Measurements from ENCODE around the gene CCP110.
"Not testable (repeated sequence)": the region's sequence is repeated elsewhere in the genome, so short reads cannot be mapped to it uniquely, and the experiment has no call there.

CCP110 gene

DNA sequence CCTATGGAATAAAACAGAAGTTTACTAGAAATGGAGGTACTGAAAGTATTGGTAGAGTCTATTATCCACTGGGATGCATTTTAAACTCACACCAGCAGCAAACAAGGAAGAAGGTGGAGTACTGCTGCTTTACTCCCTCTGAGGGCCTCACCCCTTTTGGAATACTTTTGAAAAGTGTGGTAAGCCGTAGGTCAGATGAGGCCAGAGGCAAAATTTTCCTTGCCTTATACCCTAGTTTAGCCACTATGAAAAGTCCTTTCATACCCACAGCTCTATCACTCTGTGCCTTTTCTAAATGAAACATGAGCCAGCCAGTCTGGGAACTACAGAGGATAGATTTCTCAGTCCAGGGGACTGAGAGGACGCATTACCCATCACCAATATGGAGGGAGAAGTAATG is 15.9 kb upstream of the CCP110 start:
- no peak for DNase-seq (ENCODE audit: low read depth)

DNA sequence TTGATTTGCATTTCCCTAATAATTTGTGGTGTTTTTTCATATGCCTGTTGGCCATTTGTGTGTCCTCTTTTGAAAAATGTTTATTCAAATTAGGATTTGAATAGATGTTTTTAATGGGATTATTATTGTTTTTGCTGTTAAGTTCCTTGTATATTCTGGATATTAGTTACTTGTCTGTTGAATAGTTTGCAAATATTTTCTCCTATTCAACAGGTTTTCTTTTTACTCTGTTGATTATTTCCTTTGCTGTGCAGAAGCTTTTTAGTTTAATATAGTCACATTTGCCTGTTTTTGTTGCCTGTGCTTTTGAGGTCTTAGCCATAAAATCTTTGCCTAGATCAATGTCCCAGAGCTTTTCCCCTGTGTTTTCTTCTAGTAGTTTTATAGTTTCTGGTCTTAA is 11.4 kb upstream of the CCP110 start:
- DNase-seq (ENCODE audit: low read depth) = no peak

DNA sequence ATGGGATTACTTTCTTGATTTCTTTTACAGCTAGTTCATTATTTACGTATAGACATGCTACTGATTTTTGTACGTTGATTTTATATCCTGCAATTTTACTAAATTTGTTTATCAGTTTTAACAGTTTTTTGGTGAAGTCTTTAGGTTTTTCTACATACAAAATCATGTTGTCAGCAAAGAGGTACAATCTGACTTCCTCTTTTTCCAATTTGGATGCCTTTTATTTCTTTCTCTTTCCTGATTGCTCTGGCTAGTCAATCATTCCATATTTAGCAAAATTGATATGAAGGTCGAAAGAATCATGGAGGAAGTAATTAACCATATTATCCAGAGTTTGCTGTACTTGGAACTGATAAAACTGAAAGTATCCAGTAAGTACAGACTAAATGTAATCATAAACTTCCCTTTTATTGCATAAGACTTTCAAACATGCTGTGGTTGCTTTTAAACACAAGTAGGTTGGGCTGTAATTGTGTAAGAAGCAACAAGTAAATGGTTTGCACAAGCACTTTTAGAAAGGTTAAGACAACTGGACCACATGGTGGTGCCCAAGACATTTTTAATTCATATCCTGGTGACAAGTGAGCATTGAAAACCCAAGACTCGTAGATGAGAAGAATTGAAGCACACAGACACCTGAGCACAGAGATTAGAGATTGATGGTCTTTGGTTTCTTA is 10.2 kb upstream of the CCP110 start:
- DNase-seq (ENCODE audit: low read depth) = no peak

DNA sequence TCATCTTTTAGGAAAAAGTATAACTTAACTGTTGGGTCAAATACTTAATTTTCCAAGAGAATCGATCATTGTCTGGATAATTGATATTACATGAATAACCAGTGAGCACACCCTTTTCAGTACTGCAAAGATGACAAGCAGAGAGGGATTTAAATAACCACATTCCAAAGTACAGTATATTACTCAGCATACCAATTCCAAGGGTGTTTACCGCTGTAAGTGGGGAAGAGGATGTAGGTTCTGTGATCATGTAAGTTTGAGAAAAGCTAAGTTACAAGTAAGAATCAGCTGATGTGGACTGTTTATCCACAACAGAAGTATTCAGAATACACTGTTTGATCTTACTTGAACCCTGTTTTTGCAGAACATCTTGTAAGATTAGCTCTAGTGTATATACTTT is 8.0 kb upstream of the CCP110 start:
- no peak for DNase-seq (ENCODE audit: low read depth)

DNA sequence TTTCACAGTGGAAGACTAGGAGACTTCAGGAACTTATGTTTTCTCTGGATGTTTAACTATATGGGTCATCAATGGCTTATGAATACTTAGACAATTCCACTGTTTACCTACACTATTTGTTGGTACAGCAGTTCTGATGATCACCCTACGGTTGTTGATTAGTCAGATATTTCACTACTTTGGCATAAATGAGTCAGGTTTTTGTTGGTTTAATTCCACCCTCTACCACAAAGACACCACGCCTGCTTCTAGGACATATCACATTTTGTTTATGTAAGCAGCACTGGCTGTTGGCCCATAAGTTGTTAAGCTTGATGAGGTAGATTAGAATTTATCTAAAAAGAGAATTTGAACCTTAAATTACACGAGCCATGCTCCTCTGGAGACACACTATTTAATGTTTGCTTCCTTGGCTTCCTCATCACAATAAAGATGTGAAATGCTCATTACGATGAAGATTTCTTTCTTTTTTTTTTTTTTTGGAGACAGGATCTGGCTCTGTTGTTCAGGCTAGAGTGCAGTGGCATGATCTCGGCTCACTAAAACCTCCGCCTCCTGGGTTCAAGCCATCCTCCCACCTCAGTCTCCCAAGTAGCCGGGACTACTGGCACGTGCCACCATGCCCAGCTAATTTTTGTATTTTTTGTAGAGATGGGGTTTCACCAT is 6.2 kb upstream of the CCP110 start:
- no peak for DNase-seq (ENCODE audit: low read depth)

DNA sequence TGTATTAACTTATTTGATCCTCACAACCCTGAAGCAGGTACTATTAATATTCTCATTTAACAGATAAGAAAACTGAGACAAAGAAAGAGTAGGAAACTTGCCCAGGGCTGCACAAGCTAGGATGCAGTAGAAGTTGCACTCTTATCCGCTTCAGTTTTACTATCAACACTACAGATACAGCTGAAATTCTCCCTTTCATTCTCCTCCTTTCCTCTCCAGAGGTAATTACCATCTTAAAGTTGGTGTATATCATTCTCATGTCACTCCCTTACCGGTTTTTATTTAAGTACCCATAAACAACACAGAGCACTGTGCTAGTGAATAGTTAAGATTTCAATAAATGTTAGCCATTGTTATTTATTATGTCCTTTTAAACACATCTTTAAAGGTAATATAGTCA is 5.4 kb upstream of the CCP110 start:
- no peak for DNase-seq (ENCODE audit: low read depth)

DNA sequence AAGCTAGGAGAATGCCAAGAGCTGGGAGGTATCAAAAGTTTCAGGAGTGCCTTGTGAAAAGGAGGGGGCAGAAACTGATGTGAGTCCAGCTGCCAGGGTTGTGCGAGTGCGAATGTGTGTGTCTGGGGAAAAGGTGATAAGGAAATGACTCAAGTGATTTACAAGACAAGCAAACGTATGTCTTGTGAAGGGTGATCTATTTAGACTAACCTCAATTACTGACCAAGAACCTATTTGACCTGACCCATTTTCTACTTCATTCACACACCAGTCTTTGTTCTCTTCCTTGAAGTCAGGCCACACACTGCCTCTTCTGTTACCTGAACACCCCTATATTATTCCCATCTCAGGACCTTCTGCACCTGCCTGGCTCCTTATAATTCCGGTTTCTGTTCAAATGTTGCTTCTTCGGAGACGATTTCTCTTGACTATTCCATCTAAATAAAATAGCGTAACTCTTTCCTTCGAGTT is 2.8 kb upstream of the CCP110 start:
- DNase-seq (ENCODE audit: low read depth) = no peak

DNA sequence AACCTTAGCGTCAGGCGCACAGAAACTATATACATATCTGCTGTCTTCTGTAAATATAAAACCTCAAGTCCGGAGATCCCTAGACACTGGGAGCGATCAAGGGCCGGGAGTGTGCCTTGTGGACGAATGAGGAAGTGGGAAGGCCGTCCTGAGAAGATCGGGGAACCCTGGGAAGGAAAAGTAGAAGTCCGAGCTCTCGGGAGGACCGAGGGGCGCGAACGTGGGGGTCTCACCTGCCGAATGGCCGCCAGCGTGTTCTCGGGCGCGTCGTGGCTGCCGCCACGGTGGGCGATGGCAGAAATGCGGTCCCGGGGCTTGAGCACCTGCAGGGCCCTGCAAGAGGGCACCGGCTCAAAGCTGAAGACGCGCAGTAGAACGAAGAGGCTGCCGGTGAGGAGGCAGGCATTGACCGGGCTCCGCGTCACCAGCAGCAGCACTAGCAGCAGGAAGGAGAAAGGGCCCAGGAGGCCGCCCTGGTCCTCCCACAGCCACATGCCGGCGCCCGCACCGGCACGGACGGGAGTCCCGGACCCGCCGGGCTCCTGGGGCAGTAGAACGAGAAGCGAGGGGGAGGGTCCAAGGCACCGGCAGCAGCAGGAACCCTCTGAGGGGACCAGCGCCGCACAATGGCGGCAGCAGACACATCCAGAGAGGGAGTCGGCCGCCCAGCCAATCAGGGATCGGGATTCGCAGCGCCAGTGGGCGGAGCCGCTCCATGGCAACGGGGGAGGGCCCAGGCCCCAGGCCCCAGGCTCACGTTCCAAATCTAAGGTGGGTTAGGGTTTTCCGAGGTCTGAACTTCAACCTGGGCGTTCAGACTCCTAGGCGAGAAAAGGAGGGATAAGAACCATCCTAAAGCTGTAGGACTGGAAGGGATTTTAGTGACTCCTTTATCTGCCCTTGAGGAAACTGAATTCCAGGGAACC is 2.0 kb upstream of the CCP110 start, which contains the start of gene GDE1:
GDE1 (minus strand) TSS at position 628 of the 926 bp plus-strand sequence; CDS start at position 494, 134 bp downstream.
- DNase-seq (ENCODE audit: low read depth) = peak; percentile 75

DNA sequence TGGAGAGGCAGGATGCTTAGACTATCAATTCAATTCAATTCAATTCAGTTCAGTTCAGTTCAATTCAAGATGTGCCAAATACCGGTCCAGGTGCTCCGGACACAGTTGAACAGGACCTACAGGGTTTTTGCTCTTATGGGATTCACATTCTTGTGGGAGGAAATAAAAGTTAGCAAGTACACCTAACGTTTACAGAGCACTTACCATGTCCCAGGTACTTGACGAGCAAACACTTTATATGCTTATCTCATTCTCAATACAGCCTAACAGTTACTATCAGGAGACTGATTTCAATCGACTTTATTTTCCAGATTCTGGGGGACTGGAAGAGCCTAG is 1.4 kb upstream of the CCP110 start:
- no peak for DNase-seq (ENCODE audit: low read depth)

DNA sequence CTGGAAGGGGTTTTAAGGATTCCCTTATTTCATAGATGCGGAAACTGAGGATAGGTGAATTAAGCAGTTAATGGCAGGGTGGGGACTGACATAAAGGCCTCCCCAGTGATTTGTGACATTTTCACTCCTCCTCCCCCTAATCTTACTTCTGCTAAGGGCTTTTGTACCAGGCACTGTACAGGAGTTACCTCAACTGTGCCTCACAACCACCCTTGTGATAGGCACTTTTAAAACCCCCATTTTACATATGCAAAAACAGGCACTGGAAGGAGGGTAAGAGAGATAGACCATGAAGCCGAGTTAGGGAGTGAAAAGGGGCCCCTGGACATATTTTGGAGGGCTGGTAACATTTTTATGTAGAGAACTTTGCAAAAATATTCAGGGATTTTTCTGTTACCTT is 982 bp upstream of the CCP110 start:
- no peak for DNase-seq (ENCODE audit: low read depth)

DNA sequence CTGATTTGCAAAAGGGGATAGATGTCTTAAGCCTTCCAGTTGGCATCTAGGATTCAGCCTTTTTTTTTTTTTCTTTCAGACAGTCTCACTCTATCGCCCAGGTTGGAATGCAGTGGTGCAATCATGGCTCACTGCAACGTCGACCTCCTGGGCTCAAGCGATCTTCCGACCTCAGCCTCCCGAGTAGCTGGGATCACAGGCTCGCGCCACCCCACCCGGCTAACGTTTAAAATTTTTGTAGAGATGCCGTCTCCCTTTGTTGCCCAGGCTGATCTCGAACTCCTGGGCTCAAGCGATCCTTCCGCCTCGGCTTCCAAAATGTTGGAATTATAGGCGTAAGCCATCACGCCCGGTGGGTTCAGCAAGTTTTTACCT is 571 bp upstream of the CCP110 start:
- DNase-seq (ENCODE audit: low read depth) = no peak

DNA sequence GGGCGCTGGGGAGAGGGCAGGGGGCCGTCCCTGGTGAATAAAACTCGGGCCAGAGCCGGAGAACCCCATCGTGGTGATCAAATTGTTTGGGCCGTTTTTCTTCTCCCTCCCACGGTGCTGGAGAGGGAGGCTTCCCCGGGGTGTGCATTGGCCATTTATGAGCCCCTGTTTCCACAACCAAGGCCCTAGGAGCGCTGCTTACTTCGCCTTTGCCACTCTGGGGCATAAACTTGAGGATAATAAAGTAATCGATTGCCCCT is 544 bp downstream of the CCP110 start:
- no peak for DNase-seq (ENCODE audit: low read depth)

DNA sequence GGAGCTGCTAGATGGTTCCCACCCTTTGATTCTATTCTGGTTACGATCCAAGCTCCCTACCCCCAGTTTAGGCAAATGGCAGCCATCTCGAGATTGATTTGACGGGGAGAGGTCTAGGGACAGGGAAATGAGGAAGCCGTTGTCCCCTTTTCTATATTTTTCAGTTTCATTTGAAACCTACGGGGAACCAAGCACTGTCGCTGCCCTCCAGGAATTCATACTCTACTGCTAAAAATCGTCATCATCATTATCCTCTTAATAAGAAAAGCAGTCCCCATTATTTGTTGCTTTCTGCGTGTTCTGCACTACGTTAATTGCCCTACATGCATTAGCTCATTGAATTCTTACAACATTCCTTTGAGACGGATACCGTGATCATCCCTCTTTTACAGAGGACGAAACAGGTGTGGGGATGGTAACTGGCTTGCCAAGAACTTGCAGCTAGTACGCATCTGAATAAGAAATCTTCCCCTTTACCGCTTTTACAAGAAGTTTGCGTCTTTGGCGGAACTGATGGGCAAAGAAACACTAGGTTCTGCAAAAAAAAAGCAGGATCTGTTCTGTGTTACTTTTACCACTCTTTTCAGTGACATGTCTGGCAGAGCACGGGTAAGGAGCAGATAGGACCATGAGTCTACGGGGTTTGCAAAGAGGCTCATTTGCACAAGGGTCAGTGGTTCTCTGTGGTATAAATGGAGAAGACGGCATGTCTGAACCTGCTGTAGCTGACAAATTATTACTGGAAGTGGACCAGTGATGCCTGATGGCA is 1.1 kb downstream of the CCP110 start:
- no peak for DNase-seq (ENCODE audit: low read depth)

DNA sequence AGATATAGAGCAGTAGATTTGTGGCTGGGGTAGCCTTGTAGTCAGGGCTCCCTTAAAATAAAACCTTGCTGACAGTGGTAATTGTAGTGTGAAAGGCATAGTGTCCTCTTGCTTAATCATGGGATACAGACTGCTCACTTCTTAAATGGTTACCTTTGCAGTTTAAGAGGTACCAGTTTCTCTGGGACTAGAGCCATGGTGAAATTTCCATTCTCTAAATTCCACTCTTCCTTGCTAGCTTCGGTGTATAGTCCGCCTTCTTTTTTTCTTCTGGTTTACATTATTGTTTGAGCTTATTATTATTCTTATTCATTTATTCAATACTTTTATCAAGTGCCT is 1.6 kb downstream of the CCP110 start:
- DNase-seq (ENCODE audit: low read depth) = no peak

DNA sequence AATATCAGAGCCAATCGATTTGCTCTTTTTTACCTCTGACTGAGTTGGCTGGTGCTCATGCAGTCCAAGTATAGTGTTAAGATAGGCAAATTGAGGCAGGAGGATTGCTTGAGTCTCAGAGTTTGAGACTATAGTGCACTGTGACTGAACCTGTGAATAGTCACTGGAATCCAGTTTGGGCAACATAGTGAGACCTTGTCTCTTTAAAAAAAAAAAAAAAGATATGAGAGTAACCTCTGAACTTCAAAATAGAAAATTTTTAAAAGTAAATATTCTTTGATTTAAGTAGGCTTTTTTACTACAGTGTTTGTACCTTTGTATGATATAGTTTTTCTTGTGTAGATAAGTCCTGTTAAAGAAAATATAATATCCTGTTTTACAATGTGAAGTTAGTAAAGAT is 3.4 kb downstream of the CCP110 start:
- no peak for DNase-seq (ENCODE audit: low read depth)

DNA sequence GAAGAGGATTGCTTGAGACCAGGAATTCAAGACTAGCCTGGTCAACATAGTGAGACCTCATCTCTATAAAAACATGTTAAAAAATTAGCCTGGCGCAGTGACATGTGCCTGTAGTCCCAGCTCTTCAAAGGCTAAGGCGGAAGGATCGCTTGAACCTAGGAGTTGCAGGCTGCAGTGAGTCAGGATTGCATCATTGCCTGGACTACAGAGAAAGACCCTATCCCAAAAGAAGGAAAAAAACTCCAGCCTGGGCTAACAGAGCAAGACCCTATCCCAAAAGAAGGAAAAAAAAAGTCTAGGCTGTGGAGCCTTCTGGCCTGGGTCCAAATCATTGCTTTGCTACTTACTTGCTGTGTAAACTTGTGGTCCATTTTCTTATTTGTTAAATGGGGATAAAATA is 4.9 kb downstream of the CCP110 start:
- no peak for DNase-seq (ENCODE audit: low read depth)

DNA sequence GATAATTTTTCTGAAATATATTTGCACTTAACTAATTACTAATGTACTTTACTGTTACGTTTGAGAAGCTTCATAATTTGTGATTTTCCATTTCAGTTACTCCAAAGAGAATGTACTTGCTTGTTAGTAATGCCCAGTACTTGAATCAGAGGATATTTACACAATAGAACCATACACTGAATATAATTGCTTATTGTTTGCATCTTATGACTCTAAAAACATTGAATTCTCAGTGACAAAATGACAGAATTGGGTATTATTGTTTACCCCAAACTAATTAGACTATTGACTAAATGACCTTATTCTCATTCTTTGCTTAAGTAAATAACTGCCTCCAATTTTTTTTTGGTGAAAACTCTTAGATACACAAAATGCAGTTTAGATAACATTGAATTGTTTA is 8.9 kb downstream of the CCP110 start:
- no peak for DNase-seq (ENCODE audit: low read depth)

DNA sequence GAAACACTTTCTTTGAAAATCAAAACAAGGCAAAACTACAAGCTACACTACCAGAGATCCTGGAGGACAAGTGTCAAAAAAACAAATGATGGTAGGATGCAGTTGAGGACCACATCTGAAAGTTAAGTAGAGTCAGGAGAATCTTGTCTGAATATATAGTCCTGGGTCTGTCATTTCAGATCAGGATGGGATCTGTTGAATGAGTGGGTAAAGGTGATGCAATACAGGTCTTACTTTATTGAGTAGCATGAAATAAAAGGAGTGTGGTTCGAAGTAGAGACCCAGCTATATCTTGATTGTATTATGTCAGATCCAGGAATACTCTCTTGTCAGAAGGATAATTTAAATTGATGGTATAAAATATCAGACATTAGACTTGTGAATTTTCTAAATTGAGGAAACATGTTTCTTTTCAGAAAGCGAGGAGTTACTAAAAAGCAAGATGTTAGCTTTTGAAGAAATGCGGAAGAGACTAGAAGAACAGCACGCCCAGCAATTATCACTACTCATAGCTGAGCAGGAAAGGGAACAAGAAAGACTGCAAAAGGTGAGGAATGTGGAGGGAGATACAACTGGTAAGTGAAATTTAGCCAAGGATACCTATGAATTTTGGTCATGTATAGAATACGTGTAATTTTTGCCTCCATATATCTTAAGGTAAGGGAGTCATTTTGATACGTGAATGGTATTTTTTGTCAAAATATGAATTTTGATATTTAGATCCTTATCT is 16.7 kb downstream of the CCP110 start:
- no peak for DNase-seq (ENCODE audit: low read depth)

DNA sequence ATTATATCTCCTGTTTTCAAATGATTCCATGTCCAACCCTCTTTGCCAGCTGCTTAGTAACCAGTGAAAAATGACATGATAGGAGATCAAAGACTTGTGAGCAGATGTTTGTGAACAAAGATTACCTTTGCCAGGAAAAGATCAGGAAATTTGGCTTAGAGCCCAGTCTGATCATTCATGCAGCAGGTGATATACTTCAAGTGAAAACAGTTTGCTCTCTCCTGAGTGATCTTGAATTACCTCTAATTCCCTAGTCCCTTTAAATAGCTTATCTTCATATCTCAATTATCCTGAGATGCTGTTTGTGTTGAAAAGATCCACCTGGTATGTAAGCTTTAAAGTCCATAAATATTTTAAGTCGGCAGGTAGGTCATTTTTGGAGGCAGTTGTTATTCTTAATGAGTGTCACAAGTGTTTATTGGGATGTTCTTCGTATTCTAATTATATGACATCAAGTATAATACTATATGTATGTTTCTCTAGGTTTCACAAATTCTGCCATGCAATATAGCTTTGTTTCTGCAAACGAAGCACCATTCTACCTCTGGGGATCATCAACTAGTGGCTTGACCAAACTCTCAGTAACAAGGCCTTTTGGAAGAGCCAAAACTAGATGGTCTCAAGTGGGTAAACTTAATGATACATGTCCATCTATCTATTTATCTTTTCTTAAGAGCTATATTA is 18.5 kb downstream of the CCP110 start:
- no peak for DNase-seq (ENCODE audit: low read depth)

DNA sequence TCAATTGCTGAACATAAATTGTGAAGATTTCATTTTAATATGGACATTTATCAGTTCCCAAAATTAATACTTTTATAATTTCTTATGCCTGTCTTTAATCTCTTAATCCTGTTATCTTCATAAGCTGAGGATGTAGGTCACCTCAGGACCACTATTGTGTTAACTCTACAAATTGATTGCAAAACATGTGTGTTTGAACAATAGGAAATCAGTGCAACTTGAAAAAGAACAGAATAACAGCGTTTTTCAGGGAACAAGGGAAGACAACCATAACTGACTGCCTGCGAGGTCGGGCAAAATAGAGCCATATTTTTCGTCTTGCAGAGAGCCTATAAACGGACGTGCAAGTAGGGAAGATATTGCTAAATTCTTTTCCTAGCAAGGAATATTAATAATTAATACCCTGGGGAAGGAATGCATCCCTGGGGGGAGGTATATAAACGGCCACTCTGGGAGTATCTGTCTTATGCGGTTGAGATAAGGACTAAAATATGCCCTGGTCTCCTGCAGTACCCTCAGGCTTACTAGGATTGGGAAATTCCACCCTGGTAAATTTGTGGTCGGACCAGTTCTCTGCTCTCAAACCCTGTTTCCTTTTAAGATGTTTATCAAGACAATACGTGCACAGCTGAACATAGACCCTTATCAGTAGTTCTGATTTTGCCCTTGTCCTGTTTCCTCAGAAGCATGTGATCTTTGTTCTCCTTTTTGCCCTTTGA is 19.7 kb downstream of the CCP110 start:
- not testable (repeated sequence) for DNase-seq (ENCODE audit: low read depth)

DNA sequence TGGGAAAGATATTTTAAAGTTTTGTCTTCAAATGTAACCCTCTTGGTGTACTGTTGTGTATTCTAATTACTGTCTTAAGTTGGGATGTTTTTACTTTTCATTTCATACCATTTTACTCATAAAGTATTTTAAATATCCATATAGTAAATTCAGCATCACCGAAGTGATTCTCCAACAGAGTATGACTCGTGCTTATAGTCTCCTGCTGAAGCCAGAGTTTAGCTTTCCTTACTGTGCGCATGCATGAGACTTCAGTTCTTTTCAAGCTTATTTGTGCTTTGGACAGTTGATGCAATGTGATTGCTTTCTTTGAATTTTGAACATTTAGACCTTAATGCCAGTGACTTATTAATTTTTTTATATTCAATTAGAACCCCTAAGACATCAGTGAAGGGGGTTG is 24.4 kb downstream of the CCP110 start:
- no peak for DNase-seq (ENCODE audit: low read depth)
